GM20000 (cell line): Measurements from ENCODE around the gene NPDC1.

Experiments used
- DNase-seq: peaks from one replicate; pipeline ENCODE4 v3.0.0; 2012; ENCODE audit warnings: low spot score
- CTCF ChIP-seq: IDR thresholded peaks from 2 replicates; pipeline ENCODE4 v1.5.1; 2012; ENCODE audit warnings: mild to moderate bottlenecking, control low read depth; ENCODE audit errors: extremely low read depth, missing control alignments

Gene NPDC1

DNA sequence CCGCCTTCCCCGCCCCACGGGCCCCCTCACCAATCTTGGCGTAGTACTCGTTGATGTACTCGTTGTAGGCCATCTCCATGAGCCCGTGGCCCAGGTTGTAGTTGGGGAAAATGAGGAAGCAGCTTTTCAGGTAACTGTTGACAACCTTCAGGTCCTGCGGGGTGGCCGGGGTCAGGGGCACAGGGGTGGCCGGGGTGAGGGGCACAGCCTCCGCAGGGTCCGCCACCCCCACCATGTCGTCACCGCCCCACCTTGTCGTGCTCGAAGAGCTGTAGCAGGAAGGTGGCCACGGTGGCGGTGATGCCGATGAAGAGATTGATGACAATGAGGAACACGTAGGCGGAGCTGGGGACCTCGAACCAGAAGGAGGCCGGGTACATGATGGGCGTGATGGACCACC lies 34.8 kb downstream of the NPDC1 start:
- no peak for DNase-seq
- TF ChIP-seq CTCF, result no peak

DNA sequence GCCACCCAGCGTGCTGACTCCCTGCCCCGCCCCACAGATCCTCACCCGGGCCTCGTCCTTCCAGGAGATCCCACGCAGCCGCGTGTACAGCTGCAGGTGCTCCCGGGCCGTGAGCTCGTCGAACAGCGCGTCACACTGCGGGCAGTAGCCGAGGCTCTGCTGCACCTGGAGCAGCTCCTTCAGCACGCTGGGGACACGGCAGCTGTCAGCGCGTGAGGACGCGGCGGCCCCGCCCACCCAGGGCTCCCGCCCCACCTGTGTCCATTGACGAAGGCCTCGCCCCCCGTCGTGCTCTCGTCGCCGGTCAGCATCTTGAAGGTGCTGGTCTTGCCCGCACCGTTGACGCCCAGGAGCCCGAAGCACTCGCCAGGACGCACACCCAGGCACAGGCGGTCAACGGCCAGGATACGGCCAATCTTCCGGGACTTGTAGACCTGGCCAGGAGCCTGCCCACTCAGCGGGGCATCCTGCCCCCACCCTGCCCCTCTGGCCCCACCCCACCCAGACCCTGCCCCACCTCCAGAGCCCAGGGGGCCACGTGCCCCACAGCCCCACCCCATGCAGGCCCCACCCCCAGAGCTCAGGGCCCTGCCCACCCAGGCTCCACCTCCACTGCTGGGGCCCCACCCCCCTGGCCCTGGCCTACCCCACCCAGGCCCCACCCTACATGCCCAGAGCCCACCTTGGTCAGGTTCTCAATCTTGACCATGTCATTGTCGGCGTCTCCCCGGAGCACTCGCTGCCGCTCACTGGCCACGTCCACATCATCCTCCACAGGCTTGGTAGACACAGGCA lies 35.8 kb downstream of the NPDC1 start:
- no peak for TF ChIP-seq CTCF
- DNase-seq, result no peak

- no peak for DNase-seq
- no peak for TF ChIP-seq CTCF
These were observed 36.8 kb downstream of the NPDC1 start for GRCh38 chr9:137009217-137009616.

- DNase-seq, result no peak
- no peak for TF ChIP-seq CTCF
These were observed 37.7 kb downstream of the NPDC1 start for GRCh38 chr9:137008312-137008711.

DNA sequence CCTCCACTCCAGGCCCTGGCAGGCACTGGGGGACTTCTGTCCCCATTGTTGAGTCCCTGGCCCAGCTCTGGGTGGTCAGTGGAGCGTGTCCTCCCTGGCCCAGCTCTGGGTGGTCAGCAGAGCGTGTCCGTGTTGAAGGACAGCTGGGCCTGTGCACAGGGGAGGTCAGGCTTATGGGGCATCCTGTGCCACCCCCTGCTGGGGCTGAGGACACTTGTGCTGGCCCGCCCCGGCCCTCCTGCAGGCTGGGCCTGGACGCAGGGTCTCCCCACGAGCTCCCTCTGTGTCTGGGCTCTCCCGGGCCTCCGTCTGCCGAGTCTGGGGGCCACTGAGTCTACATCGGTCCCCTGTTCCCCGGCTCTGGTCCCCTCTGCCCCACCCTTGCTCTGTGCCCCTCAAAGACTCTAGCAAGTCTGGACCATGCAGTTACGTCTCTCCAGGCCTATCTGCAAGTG lies 38.1 kb downstream of the NPDC1 start:
- no peak for TF ChIP-seq CTCF
- no peak for DNase-seq

DNA sequence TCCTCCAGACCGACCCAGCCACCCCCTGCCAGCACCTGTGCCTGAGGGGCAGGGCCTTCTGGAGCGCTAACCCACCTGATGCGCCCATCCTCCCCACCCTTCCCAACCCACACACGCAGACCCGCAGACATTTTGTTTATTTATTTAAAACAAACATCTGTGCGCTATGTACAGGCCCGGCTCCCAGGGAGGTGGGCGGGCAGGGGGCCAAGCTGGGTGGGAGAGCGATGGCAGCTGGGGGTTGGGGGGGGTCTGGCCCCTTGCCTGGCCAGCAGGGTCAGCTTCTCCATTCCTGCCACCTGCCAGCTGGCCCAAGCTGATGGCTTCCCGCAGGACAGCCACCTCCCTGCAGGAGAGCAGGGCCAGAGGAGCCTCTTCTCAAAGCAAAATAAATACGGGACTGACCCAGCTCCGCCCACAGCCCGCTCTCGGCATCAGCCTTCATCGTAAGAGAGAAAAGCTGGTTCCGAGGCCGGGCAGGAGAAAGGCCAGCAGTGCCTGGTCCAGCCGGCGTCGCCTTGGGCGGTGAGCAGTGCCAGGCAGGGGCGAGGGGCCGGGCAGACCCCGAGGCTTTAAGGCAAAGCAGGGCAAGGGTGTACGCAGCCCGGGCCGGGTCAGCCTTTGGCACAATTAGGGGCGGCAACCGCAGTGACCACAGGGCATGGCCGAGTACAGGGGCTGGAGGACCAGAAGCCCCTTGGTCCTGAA lies 38.7 kb downstream of the NPDC1 start:
- DNase-seq, result no peak
- no peak for TF ChIP-seq CTCF
